Measurements from ENCODE around the gene FEZ2. TPM values are rescaled to one million over a fixed set of nuclear protein-coding genes. Genes with fewer than 3 reads are reported as not detected.

Gene FEZ2
- total RNA-seq, 1 donor from 2014 or later = 70.7 TPM

DNA sequence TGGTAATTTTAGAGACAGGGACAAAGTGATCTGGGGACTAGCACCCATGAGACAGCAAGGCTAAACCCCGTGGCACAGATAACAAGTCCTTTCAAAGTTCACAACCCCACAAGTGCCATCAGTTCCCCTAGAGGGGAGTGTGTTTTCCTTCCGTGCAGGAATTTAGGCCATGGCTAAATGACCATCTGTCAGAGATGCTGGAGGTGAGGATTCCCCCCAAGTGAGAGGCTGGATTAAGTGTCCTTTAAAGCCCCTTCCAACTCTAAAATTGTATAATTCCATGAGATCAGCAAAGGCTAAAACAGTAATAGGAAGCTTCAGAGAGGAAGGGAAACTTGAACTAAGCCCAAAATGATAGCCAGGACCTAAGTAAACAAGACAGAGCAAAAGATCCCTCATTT is 8.7 kb downstream of the FEZ2 start:
- Histone ChIP-seq H3K9ac (no peak overlapping the region), H3K4me2 (no peak overlapping the region), H4K20me1 (ENCODE audit: low read depth) (peaks cover 20% of the 10 kb centered on the region), H3K79me2 (ENCODE audit: low read depth) (peaks cover 27% of the 10 kb centered on the region), H3K9me3 (ENCODE audit: low read depth) (no peaks in the 10 kb centered on the region), H3K4me3 (no peak overlapping the region), H3K27me3 (no peaks in the 10 kb centered on the region), H3K27ac (no peak overlapping the region), H3K4me1 (no peaks in the 10 kb centered on the region), H2AFZ (replicated peaks) (no peak overlapping the region), H3F3A (ENCODE audit: low read depth) (no peaks in the 10 kb centered on the region), H3K36me3 (no peaks in the 10 kb centered on the region)
- Mint-ChIP-seq H3K9me3 (no peaks in the 10 kb centered on the region), H3K4me1 (peaks cover 7% of the 10 kb centered on the region), H3K27ac (no peak overlapping the region), H3K36me3 (peaks cover 35% of the 10 kb centered on the region), H3K27me3 (ENCODE audit: insufficient read depth, low read depth) (no peaks in the 10 kb centered on the region), H3K4me3 (no peak overlapping the region)
- DNase-seq (ENCODE audit: low spot score) = no peak
- TF ChIP-seq EZH2 (IDR thresholded peaks at IDR 0.05) (no peak), EZH2phosphoT487 (IDR thresholded peaks at IDR 0.05) (no peak)
- TF ChIP-seq, protein P1, sequence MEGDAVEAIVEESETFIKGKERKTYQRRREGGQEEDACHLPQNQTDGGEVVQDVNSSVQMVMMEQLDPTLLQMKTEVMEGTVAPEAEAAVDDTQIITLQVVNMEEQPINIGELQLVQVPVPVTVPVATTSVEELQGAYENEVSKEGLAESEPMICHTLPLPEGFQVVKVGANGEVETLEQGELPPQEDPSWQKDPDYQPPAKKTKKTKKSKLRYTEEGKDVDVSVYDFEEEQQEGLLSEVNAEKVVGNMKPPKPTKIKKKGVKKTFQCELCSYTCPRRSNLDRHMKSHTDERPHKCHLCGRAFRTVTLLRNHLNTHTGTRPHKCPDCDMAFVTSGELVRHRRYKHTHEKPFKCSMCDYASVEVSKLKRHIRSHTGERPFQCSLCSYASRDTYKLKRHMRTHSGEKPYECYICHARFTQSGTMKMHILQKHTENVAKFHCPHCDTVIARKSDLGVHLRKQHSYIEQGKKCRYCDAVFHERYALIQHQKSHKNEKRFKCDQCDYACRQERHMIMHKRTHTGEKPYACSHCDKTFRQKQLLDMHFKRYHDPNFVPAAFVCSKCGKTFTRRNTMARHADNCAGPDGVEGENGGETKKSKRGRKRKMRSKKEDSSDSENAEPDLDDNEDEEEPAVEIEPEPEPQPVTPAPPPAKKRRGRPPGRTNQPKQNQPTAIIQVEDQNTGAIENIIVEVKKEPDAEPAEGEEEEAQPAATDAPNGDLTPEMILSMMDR (IDR thresholded peaks at IDR 0.05) = no peak

DNA sequence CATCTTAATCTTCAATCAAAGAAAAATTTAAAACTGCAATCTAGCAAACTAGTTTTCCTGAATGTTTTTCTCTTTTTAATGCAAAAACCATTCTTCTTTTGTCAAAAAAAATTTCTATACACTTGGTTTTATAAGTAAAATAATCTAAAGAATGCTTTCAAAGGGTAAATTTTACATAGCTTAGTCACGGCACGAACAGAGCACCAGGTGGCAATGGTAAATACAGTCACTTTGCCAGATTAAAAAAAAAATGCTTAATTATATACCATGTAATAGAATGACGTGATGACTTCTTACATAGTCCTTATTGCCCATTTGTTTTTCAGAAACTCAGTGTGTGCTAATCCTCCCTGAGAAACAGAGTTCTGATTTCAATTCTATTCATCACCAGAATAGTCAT is 10.4 kb downstream of the FEZ2 start:
- Histone ChIP-seq H3K27ac (no peak overlapping the region), H2AFZ (replicated peaks) (no peak overlapping the region), H4K20me1 (ENCODE audit: low read depth) (peaks cover 20% of the 10 kb centered on the region), H3K36me3 (peaks cover under 1% of the 10 kb centered on the region), H3K9ac (no peak overlapping the region), H3F3A (ENCODE audit: low read depth) (no peaks in the 10 kb centered on the region), H3K79me2 (ENCODE audit: low read depth) (peaks cover 17% of the 10 kb centered on the region), H3K9me3 (ENCODE audit: low read depth) (no peaks in the 10 kb centered on the region), H3K4me3 (no peak overlapping the region), H3K27me3 (no peaks in the 10 kb centered on the region), H3K4me1 (no peaks in the 10 kb centered on the region), H3K4me2 (no peak overlapping the region)
- Mint-ChIP-seq H3K27me3 (ENCODE audit: insufficient read depth, low read depth) (no peaks in the 10 kb centered on the region), H3K27ac (no peak overlapping the region), H3K4me3 (no peak overlapping the region), H3K36me3 (peaks cover 41% of the 10 kb centered on the region), H3K9me3 (no peaks in the 10 kb centered on the region), H3K4me1 (peaks cover 8% of the 10 kb centered on the region)
- TF ChIP-seq EZH2phosphoT487 (IDR thresholded peaks at IDR 0.05) (no peak), EZH2 (IDR thresholded peaks at IDR 0.05) (no peak)
- TF ChIP-seq, protein P1 (IDR thresholded peaks at IDR 0.05) = no peak
- no peak for DNase-seq (ENCODE audit: low spot score)

DNA sequence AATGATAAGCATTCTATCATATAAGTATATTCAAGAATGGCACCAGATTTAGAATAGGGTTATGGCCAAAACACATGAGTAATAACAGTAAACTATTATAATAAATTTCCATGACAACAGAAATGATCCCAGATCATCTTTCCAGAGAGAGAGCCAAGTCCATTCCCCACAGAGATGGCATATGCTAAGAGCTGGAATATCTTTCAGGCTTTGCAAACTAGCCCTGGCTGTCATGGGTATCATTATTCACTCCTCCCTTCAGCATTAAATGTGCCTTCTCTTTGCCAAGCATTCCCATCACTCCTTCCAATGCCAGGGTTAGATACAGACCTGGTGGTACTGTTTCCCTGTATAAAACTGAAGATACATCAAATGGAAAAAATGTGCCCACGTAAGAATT is 10.9 kb downstream of the FEZ2 start:
- no peaks in the 10 kb centered on the region for H3K9me3 Mint-ChIP-seq
- H3K4me1 ChIP-seq = no peaks in the 10 kb centered on the region
- no peak for TF ChIP-seq EZH2phosphoT487 (IDR thresholded peaks at IDR 0.05)
- TF ChIP-seq, protein P1 (IDR thresholded peaks at IDR 0.05) = no peak
- no peak for TF ChIP-seq EZH2 (IDR thresholded peaks at IDR 0.05)
- no peak overlapping the region for H3K27ac Mint-ChIP-seq
- H3F3A ChIP-seq (ENCODE audit: low read depth) = no peaks in the 10 kb centered on the region
- H3K27me3 Mint-ChIP-seq (ENCODE audit: insufficient read depth, low read depth) = no peaks in the 10 kb centered on the region
- peaks cover 44% of the 10 kb centered on the region for H3K36me3 Mint-ChIP-seq
- peaks cover 8% of the 10 kb centered on the region for H3K4me1 Mint-ChIP-seq
- H3K79me2 ChIP-seq (ENCODE audit: low read depth) = peaks cover 15% of the 10 kb centered on the region
- no peaks in the 10 kb centered on the region for H3K9me3 ChIP-seq (ENCODE audit: low read depth)
- H3K27ac ChIP-seq = no peak overlapping the region
- no peak overlapping the region for H3K9ac ChIP-seq
- peaks cover 5% of the 10 kb centered on the region for H3K36me3 ChIP-seq
- no peaks in the 10 kb centered on the region for H3K27me3 ChIP-seq
- H4K20me1 ChIP-seq (ENCODE audit: low read depth) = peaks cover 20% of the 10 kb centered on the region
- no peak for DNase-seq (ENCODE audit: low spot score)
- no peak overlapping the region for H3K4me2 ChIP-seq
- H3K4me3 Mint-ChIP-seq = no peak overlapping the region
- H2AFZ ChIP-seq (replicated peaks) = no peak overlapping the region
- no peak overlapping the region for H3K4me3 ChIP-seq

All from neural progenitor cell (in vitro differentiated cells).